Stimulated activated effector memory CD8-positive, alpha-beta T cell treated with anti-CD3 and anti-CD28 coated beads, Interleukin-12 subunit alpha, Interleukin-12 subunit beta, amount 100 ng/mL, for 72 hours (primary cell): ENCODE results near the gene HIF1AN.

Source experiments
- ATAC-seq: fragments of 150-1000 bp; cut with Tn5 transposase; 2 replicates; pipeline ENCODE4 v1.10.0; 2021
- DNase-seq, 2 donors: peaks; one replicate each; pipeline ENCODE4 v3.0.0; 2021 to 2022; ENCODE audit warnings: low spot score in 2 of 2
- H3K27ac Mint-ChIP-seq: one replicate; pipeline ENCODE4 v1.8.0; 2022; ENCODE audit warnings: mild to moderate bottlenecking, mixed read lengths
- H3K36me3 Mint-ChIP-seq: one replicate; pipeline ENCODE4 v1.8.0; 2022; ENCODE audit warnings: mild to moderate bottlenecking, mixed read lengths
- H3K4me1 Mint-ChIP-seq: one replicate; pipeline ENCODE4 v1.8.0; 2022; ENCODE audit warnings: mixed read lengths
- H3K4me3 Mint-ChIP-seq: one replicate; pipeline ENCODE4 v1.8.0; 2022; ENCODE audit warnings: mild to moderate bottlenecking, mixed read lengths
- H3K9me3 Mint-ChIP-seq: one replicate; pipeline ENCODE4 v1.8.0; 2022; ENCODE audit warnings: mixed read lengths

The HIF1AN gene

GRCh38 chr10:100510533-100511308 lies 25.0 kb upstream of the HIF1AN start:
- Mint-ChIP-seq H3K9me3 (no peaks in the 10 kb centered on the region), H3K4me1 (peaks cover 68% of the 10 kb centered on the region), H3K4me3 (peak overlapping the region; percentile 57), H3K27ac (peak overlapping the region; percentile 91), H3K36me3 (peaks cover 35% of the 10 kb centered on the region)
- ATAC-seq (peak; percentile 88), DNase-seq (peak; percentile 30 to 80)

GRCh38 chr10:100515612-100516011 lies 20.1 kb upstream of the HIF1AN start:
- Mint-ChIP-seq H3K4me1 (peaks cover 37% of the 10 kb centered on the region), H3K27ac (peak overlapping the region; percentile 10), H3K36me3 (peaks cover 52% of the 10 kb centered on the region), H3K4me3 (no peak overlapping the region), H3K9me3 (no peaks in the 10 kb centered on the region)
- DNase-seq (no peak), ATAC-seq (no peak)

DNA sequence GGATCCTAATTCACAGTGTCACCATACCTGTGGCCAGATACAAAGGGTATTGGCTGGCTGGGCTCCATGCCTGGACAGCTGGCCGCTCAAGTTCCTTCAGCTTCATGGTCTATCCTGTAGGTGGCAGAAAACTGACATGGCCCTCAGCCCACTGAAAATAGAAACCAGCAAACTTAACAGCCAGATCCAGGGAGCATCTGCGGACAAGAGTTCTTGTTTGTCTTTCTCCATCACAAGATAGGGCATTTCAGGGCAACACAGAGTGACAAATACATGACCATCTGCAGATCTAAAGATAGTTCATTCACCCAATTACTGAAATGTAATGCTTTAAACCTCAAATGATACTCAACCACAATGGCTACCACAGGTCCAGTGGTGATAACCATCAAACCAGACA lies 18.9 kb upstream of the HIF1AN start:
- H3K36me3 Mint-ChIP-seq = peaks cover 55% of the 10 kb centered on the region
- ATAC-seq (no peak), DNase-seq (no peak)
- H3K4me1 Mint-ChIP-seq = peaks cover 27% of the 10 kb centered on the region
- H3K9me3 Mint-ChIP-seq = no peaks in the 10 kb centered on the region
- H3K27ac Mint-ChIP-seq = no peak overlapping the region
- no peak overlapping the region for H3K4me3 Mint-ChIP-seq

- Mint-ChIP-seq H3K36me3 (peaks cover 74% of the 10 kb centered on the region), H3K9me3 (no peaks in the 10 kb centered on the region), H3K27ac (no peak overlapping the region), H3K4me3 (no peak overlapping the region), H3K4me1 (peaks cover 20% of the 10 kb centered on the region)
- peak; percentile 52 to 74 for DNase-seq
- peak; percentile 77 for ATAC-seq
Observed at GRCh38 chr10:100518761-100519241, 16.9 kb upstream of the HIF1AN start.

DNA sequence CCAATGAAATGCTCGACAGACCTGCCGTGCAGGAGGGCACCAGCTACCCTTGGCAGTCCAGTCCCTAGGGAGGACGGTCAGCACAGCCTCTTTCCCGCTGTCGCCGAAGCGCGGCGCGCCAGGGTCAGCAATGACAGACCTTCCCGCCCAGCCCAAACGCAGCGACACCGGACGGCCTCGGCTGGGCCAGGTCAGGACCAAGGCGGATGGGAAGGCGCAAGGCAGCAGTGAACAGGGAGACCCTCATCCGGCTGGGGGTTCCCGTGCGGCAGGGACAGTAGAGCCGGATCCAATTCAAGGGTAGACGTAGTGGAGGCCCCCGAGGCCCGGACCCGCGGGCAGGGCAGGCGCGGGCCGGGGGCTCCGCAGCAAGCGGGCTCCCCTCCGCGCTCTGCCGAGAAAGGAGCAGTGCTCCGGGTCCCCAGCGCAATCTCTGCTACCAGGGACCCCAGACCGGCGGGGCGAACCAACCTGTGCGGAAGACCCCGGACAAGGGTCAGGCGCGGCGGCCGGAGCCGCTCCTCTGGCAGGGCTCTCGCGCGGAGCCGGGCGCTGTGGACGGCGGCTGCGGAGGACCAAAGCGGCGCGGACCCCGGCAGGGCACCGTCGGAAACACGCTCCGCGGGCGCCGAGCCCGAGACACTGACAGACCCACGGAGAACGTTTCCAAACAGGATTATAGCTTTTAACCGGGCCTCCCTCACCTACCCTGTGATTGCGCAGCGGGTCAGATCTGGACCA lies 16.3 kb upstream of the HIF1AN start, which contains the start of gene SEC31B:
Gene SEC31B (minus strand): TSS at position 551 of the 741 bp plus-strand sequence. CDS start 2,909 bp downstream, outside the sequence.
- Mint-ChIP-seq H3K36me3 (peaks cover 81% of the 10 kb centered on the region), H3K9me3 (no peaks in the 10 kb centered on the region), H3K4me3 (no peak within 1 kb of the TSS), H3K4me1 (peaks cover 27% of the 10 kb centered on the region), H3K27ac (no peak within 1 kb of the TSS)
- ATAC-seq = peak; percentile 9
- no peak for DNase-seq

DNA sequence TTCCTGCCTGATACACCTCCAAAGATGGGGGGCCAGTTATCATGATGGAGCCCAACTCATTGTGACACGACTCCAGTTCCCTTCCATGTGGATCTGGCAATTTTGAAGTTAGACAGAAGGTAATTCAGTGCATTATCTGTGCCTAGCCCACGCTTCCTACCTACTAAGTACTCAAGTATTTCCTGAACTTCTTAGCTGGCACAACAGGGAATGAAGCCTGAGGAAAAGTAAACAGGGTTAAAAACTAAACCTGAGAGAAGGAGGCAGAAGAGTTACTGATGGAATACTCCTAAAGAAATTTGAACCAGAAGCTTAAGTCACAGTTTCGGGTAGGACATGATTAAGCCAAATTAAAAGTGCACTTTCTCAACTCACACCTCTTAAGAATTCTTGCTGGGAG lies 14.9 kb upstream of the HIF1AN start:
- H3K36me3 Mint-ChIP-seq = peaks cover 89% of the 10 kb centered on the region
- H3K9me3 Mint-ChIP-seq = no peaks in the 10 kb centered on the region
- H3K4me1 Mint-ChIP-seq = peaks cover 35% of the 10 kb centered on the region
- no peak for ATAC-seq
- H3K4me3 Mint-ChIP-seq = no peak overlapping the region
- no peak overlapping the region for H3K27ac Mint-ChIP-seq
- DNase-seq = no peak

- peaks cover 89% of the 10 kb centered on the region for H3K36me3 Mint-ChIP-seq
- no peak overlapping the region for H3K4me3 Mint-ChIP-seq
- H3K4me1 Mint-ChIP-seq = peaks cover 47% of the 10 kb centered on the region
- no peaks in the 10 kb centered on the region for H3K9me3 Mint-ChIP-seq
- ATAC-seq (no peak), DNase-seq (no peak)
- peak overlapping the region; percentile 58 for H3K27ac Mint-ChIP-seq
Observed at GRCh38 chr10:100522107-100522801, 13.5 kb upstream of the HIF1AN start.

- Mint-ChIP-seq H3K9me3 (no peaks in the 10 kb centered on the region), H3K4me1 (peaks cover 43% of the 10 kb centered on the region), H3K4me3 (no peak overlapping the region), H3K27ac (no peak overlapping the region), H3K36me3 (peaks cover 89% of the 10 kb centered on the region)
- DNase-seq (no peak), ATAC-seq (no peak)
Observed at GRCh38 chr10:100522945-100523344, 12.8 kb upstream of the HIF1AN start.

DNA sequence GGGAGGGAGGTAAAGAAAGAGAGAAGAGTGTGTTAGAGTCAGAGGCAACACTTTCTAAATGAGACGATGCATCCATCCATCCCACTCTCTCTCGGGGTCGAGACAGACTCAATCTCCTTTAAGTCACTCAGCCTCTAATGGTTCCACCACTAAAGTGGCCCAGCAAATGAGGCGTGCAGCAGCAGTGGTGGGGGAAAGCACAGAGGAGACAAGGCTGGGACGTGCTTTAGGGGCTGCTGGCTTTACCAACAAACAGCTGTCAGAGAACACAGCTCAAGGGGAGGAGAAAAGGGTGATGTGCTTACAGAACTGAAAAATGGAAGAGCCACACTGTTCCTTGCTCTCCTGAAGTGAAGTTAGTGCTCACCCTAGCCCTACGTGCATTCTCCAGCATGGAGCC lies 11.5 kb upstream of the HIF1AN start:
- no peak for ATAC-seq
- peak overlapping the region; percentile 14 for H3K27ac Mint-ChIP-seq
- no peaks in the 10 kb centered on the region for H3K9me3 Mint-ChIP-seq

DNA sequence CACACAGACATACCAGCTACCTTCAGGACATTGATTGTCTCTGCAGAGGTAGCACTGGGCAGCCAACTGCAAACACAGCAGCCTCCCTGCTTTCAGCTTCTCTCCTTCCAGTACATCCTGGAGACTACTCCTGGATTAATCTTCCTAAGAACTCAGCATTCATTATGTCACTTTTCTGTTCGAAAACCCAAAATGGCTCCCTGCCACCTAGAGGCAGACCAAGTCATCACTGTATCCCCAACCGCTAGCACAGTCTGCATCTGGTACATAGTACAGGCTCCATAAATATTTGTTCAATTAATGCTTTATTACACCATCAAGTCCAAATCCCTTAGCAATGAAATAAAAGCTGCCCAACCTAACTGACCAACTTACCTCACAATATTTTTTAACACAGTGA lies 11.1 kb upstream of the HIF1AN start:
- peaks cover 91% of the 10 kb centered on the region for H3K36me3 Mint-ChIP-seq
- ATAC-seq = no peak
- H3K9me3 Mint-ChIP-seq = no peaks in the 10 kb centered on the region
- H3K4me1 Mint-ChIP-seq = peaks cover 39% of the 10 kb centered on the region
- DNase-seq = no peak
- H3K27ac Mint-ChIP-seq = no peak overlapping the region
- no peak overlapping the region for H3K4me3 Mint-ChIP-seq

More for the DNA sequence above, 11.5 kb upstream of the HIF1AN start:
- no peak for DNase-seq
- no peak overlapping the region for H3K4me3 Mint-ChIP-seq
- H3K4me1 Mint-ChIP-seq = peaks cover 38% of the 10 kb centered on the region
- peaks cover 92% of the 10 kb centered on the region for H3K36me3 Mint-ChIP-seq

- Mint-ChIP-seq H3K36me3 (peaks cover 67% of the 10 kb centered on the region), H3K4me1 (peaks cover 51% of the 10 kb centered on the region), H3K4me3 (peak overlapping the region; percentile 98), H3K9me3 (no peaks in the 10 kb centered on the region), H3K27ac (peak overlapping the region; percentile 99)
- DNase-seq = no peak
- peak; percentile 71 for ATAC-seq
Observed at GRCh38 chr10:100528123-100528886, 7.4 kb upstream of the HIF1AN start.

GRCh38 chr10:100528921-100529474 lies 6.7 kb upstream of the HIF1AN start:
- no peaks in the 10 kb centered on the region for H3K9me3 Mint-ChIP-seq
- DNase-seq (no peak), ATAC-seq (peak; percentile 32)
- H3K27ac Mint-ChIP-seq = peak overlapping the region; percentile 99
- peaks cover 60% of the 10 kb centered on the region for H3K36me3 Mint-ChIP-seq
- H3K4me1 Mint-ChIP-seq = peaks cover 47% of the 10 kb centered on the region
- H3K4me3 Mint-ChIP-seq = peak overlapping the region; percentile 98

DNA sequence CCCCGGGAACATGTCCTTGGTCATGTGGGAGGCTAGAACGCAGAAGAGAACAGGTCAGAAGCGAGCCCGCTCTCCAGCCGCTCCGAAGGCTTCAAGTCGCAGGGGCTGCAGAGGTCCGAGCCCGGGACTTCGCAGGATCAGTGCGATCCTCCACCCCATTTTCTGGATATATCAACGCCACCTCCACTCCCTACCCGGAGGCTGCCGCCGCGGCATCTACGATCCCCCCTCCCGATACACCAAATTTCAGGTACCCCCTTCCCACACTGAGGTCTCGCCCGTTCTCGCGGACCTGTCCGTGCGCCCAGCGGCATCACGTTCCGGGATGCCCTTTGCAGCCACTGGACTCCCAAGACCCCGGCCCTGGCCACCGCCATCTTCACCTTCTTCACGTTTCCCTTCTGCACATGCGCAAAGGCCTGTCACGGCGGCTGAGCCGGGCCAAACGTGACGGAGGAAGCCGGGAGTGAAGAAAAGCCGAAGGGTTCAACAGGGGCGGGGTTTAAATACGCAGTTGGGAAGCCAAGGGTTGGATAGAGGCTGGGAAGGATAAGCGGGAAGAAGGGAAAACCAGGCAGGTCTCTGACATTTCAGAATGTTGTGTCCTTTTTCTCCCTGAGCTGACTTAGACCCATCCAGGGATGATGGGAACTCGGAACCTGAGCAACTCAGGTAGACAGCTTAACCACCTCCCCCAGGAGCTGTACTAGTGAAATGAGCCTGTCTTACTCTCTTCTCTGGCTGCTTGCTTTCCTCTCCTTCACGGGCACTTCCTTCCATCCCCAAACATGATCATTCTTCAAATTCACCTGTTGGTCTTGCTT lies 6.1 kb upstream of the HIF1AN start, which contains the start of gene NDUFB8:
Gene NDUFB8 (minus strand): TSS at position 397 of the 824 bp plus-strand sequence. CDS start 20 bp downstream, at position 377.
- peaks cover 53% of the 10 kb centered on the region for H3K36me3 Mint-ChIP-seq
- ATAC-seq = peak; percentile 81
- H3K4me1 Mint-ChIP-seq = peaks cover 40% of the 10 kb centered on the region

More for the DNA sequence above, 6.1 kb upstream of the HIF1AN start, which contains the start of gene NDUFB8:
- Mint-ChIP-seq H3K27ac (peak within 1 kb of the TSS; percentile 99), H3K4me3 (peak within 1 kb of the TSS; percentile 98), H3K9me3 (no peaks in the 10 kb centered on the region)
- peak; percentile 77 to 94 for DNase-seq
